Fibroblast of skin of back (primary cell): ENCODE measurements around the gene MSMP.

Source experiments
- DNase-seq: peaks from one replicate; pipeline ENCODE4 v3.0.0-alpha.2; 2013

Gene MSMP

GRCh38 chr9:35771075-35771433, 17.0 kb upstream of the MSMP start:
- DNase-seq: no peak

GRCh38 chr9:35769763-35770162, 15.7 kb upstream of the MSMP start:
- no peak for DNase-seq

GRCh38 chr9:35767458-35767857, 13.4 kb upstream of the MSMP start:
- no peak for DNase-seq

- no peak for DNase-seq
These were observed 12.9 kb upstream of the MSMP start for GRCh38 chr9:35766997-35767396.

- no peak for DNase-seq
These were observed 9.7 kb upstream of the MSMP start for GRCh38 chr9:35763803-35764202.

GRCh38 chr9:35763181-35763580, 9.1 kb upstream of the MSMP start:
- no peak for DNase-seq

GRCh38 chr9:35760651-35761050, 6.6 kb upstream of the MSMP start:
- peak; percentile 69 for DNase-seq

- no peak for DNase-seq
These were observed 5.7 kb upstream of the MSMP start for GRCh38 chr9:35759795-35760194.

- no peak for DNase-seq
These were observed 4.5 kb upstream of the MSMP start for GRCh38 chr9:35758475-35759050.

- DNase-seq: no peak
These were observed 3.8 kb upstream of the MSMP start for GRCh38 chr9:35757892-35758275.

- DNase-seq: no peak
These were observed 3.3 kb upstream of the MSMP start for GRCh38 chr9:35757226-35757891.

- DNase-seq: no peak
These were observed 2.5 kb upstream of the MSMP start for GRCh38 chr9:35756275-35757225.

- DNase-seq: no peak
These were observed 995 bp upstream of the MSMP start for GRCh38 chr9:35755071-35755470.

- no peak for DNase-seq
These were observed 610 bp downstream of the MSMP start for GRCh38 chr9:35753466-35753865.

GRCh38 chr9:35750256-35750531, 3.9 kb downstream of the MSMP start:
- no peak for DNase-seq

- no peak for DNase-seq
These were observed 4.4 kb downstream of the MSMP start for GRCh38 chr9:35749515-35750255.

- peak; percentile 77 for DNase-seq
These were observed 5.1 kb downstream of the MSMP start, which contains the start of the genes GBA2 and RGP1 for GRCh38 chr9:35748858-35749514. Gene GBA2, minus strand, starts transcription at chr9:35749228. Its CDS starts 524 bp downstream, at chr9:35748704. Gene RGP1, plus strand, starts transcription at chr9:35749287. Its CDS starts 469 bp downstream, at chr9:35749756.

GRCh38 chr9:35748242-35748857, 5.7 kb downstream of the MSMP start:
- no peak for DNase-seq

GRCh38 chr9:35746583-35746982, 7.5 kb downstream of the MSMP start:
- no peak for DNase-seq

GRCh38 chr9:35745569-35745968, 8.5 kb downstream of the MSMP start:
- DNase-seq: no peak

- no peak for DNase-seq
These were observed 10.1 kb downstream of the MSMP start for GRCh38 chr9:35743880-35744518.
